ENCODE data around the gene MTG2. TPM values are rescaled to one million over a fixed set of nuclear protein-coding genes. Genes with fewer than 3 reads are reported as not detected.

The MTG2 gene
- 14.9 and 23.4 TPM in 2 replicates for total RNA-seq

GRCh38 chr20:62182469-62183425, at the start of gene MTG2:
MTG2 (plus strand) TSS chr20:62183028; CDS start chr20:62193421, 10,393 bp downstream.
- DNase-seq (ENCODE audit: low read depth), result peak; percentile 52
- no peak for TF ChIP-seq CTCF (conservative IDR thresholded peaks at IDR 0.05; ENCODE audit: low read depth, low read length)
- peak within 1 kb of the TSS; percentile 99 for H3K4me3 ChIP-seq (ENCODE audit: low read depth, low read length)

DNA sequence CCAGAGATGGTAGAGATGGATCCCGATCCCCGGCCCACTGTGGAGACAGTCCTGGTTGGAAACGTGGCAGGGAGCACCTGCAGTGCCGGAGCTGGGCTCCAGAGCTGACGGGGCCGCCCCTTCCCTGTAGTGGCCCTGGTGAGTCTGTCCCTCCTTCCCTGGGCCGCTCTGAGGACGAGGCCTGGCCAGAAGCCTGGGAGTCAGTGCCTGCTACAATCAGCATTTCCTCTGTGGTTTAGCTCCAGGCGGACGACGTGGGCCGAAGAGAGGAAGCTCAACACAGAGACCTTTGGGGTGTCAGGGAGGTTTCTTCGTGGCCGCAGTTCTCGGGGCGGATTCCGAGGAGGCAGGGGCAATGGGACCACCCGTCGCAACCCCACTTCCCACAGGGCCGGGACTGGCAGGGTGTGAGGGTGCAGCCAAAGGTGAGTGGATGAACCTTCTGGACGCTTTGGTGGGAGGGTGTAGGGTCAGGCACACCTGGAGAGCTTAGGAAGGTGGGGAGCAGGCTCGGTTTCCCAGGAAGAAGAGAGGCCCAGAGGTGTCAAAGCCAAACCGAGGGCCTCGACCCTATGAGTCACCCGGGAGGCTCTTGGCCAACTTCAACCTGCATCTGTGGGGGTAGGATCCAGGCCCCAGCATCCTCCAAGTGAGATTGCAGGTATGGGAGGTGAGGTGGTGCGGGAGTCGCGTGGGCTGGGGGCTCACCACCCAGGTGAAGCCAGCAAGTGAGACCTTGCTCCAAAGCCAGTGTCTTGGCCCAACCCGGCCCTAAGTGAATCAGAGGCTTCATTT, 49.6 kb upstream of the MTG2 start:
- H3K4me3 ChIP-seq (ENCODE audit: low read depth, low read length), result no peak overlapping the region
- no peak for DNase-seq (ENCODE audit: low read depth)
- no peak for TF ChIP-seq CTCF (conservative IDR thresholded peaks at IDR 0.05; ENCODE audit: low read depth, low read length)

- TF ChIP-seq CTCF (conservative IDR thresholded peaks at IDR 0.05; ENCODE audit: low read depth, low read length), result peak; percentile 8
- DNase-seq (ENCODE audit: low read depth), result no peak
Observed at GRCh38 chr20:62133864-62134263, 49.0 kb upstream of the MTG2 start.

GRCh38 chr20:62134735-62135231, 48.0 kb upstream of the MTG2 start:
- H3K4me3 ChIP-seq (ENCODE audit: low read depth, low read length), result no peak overlapping the region
- no peak for DNase-seq (ENCODE audit: low read depth)
- no peak for TF ChIP-seq CTCF (conservative IDR thresholded peaks at IDR 0.05; ENCODE audit: low read depth, low read length)

More at GRCh38 chr20:62133864-62134263, 49.0 kb upstream of the MTG2 start:
- no peak overlapping the region for H3K4me3 ChIP-seq (ENCODE audit: low read depth, low read length)

- no peak for DNase-seq (ENCODE audit: low read depth)
- no peak overlapping the region for H3K4me3 ChIP-seq (ENCODE audit: low read depth, low read length)
- no peak for TF ChIP-seq CTCF (conservative IDR thresholded peaks at IDR 0.05; ENCODE audit: low read depth, low read length)
Observed at GRCh38 chr20:62135573-62136266, 47.1 kb upstream of the MTG2 start.

DNA sequence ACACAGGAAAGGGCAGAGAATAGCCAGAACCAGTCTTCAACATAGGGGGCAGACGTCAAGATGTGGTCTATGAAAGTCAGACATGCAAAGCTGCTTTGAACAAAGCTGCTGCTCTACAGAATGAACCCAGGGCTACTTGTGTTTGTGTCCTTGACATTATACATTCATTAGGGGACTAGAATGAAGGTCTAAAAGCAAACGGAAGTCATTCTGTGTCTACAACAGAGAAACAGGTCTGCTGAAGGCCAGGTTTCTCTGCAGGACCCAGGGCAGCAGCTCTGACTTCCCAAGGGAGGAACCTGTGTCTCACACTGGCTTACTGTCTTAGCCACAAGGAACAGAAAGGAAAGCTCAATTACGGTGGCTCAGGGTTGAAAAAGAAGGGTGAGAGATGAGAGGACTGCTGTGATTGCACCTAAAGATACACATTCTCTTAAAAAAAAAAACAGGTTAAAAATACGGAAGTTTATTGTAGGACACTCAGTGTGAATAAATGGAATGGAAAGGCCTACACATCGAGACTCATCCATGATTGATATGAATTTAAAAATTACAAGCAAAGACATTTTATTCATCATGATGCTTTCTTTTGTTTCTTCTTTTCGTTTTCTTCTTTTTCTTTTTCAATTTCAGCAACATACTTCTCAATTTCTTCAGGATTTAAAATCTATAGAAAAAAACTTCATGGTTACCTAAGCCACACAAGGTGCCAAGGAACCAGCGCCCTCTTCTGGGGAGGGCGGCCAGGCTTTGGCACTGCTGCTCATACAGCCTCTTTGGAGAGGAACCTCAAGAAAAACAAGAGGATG, 46.3 kb upstream of the MTG2 start:
- DNase-seq (ENCODE audit: low read depth), result no peak
- TF ChIP-seq CTCF (conservative IDR thresholded peaks at IDR 0.05; ENCODE audit: low read depth, low read length), result peak; percentile 97
- no peak overlapping the region for H3K4me3 ChIP-seq (ENCODE audit: low read depth, low read length)

Data from epithelial cell of proximal tubule (primary cell).